Tibial artery (tissue), 4 donors: Measurements from ENCODE around the gene KYNU.
"Not testable (repeated sequence)": the region's sequence is repeated elsewhere in the genome, so short reads cannot be mapped to it uniquely, and the experiment has no call there.

ENCODE experiments used
- DNase-seq, 2 donors: peaks; one replicate each; pipeline ENCODE4 v3.0.0-alpha.2; 2019
- H3K27ac ChIP-seq, 2 donors: fragments of 200-600 bp; sonication (generic) in 1 of 2; 1 replicate in 1 of 2; 2 replicates in 1 of 2; pipeline ENCODE4 v1.5.1; 2018 to 2019; ENCODE audit warnings: mild to moderate bottlenecking in 1 of 2
- H3K27me3 ChIP-seq, 2 donors: fragments of 200-600 bp; sonication (generic) in 1 of 2; one replicate each; pipeline versions ENCODE4 v1.5.1 to v1.6.0; 2016 to 2019
- H3K36me3 ChIP-seq, 3 donors: fragments of 200-600 bp; sonication (generic) in 2 of 3; one replicate each; pipeline ENCODE4 v1.5.1; 2016 to 2019; ENCODE audit warnings: mild to moderate bottlenecking in 2 of 3
- H3K4me1 ChIP-seq, 4 donors: fragments of 200-600 bp; sonication (generic) in 2 of 4; 1 replicate in 3 of 4; 2 replicates in 1 of 4; pipeline ENCODE4 v1.5.1; 2016 to 2019
- H3K4me3 ChIP-seq, 2 donors: fragments of 200-600 bp; sonication (generic) in 1 of 2; 1 replicate in 1 of 2; 2 replicates in 1 of 2; pipeline ENCODE4 v1.5.1; 2018 to 2019; ENCODE audit warnings: mild to moderate bottlenecking in 2 of 2
- H3K9me3 ChIP-seq, 3 donors: fragments of 200-600 bp; sonication (generic) in 1 of 3; one replicate each; pipeline ENCODE4 v1.5.1; 2016 to 2019
- intact Hi-C: fragments of 100-400 bp; cut with DNase I; formaldehyde crosslinking; loops from one replicate; pipeline ENCODE4 v1.15.0; 2023; ENCODE audit warnings: low total_unique reads
- TF ChIP-seq, protein P1 (sequence below), 2 experiments: fragments of 200-600 bp in 1 of 2; fragments of 450-650 bp in 1 of 2; IDR thresholded peaks; one replicate each; pipeline ENCODE4 v1.5.1; 2017 to 2019; ENCODE audit warnings: antibody characterized with exemption in 2 of 2, mild to moderate bottlenecking in 1 of 2, moderate library complexity in 1 of 2

KYNU gene

DNA sequence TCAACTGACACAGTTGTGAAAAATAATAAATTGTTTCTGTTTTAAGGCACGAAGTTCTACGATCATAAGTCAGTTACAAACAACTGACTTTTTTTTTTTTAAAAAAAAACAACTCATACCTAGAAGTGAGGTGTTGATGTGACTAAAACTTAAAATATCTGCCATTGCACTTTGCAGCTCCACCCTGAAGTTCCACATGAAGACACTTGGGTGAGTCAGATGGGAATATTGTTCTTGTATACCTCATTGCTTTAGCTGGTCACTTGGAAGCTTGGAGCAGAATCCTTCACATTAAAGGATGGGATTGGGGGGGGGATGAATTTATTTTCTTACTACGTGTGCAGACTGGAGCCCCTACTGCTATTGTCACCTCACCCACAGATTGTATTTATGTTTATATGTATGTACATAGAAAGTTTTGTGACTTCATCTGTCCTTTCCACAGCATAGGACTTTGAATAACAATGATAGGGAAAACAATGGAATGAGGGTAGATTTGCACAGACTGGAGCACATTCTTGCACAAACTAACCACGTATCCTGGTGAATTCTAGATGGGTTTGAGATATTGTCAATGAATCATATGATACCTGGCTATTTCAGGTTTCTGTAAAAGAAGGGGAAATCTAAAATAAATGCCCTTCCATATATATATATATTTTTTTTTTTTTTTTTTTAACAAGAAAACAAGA is 193.9 kb downstream of the KYNU start:
- no peak for DNase-seq
- Histone ChIP-seq H3K36me3 (no peaks in the 10 kb centered on the region), H3K9me3 (no peaks in the 10 kb centered on the region), H3K27me3 (no peaks in the 10 kb centered on the region), H3K4me1 (no peaks in the 10 kb centered on the region), H3K4me3 (no peak overlapping the region), H3K27ac (no peak overlapping the region)
- TF ChIP-seq, protein P1, sequence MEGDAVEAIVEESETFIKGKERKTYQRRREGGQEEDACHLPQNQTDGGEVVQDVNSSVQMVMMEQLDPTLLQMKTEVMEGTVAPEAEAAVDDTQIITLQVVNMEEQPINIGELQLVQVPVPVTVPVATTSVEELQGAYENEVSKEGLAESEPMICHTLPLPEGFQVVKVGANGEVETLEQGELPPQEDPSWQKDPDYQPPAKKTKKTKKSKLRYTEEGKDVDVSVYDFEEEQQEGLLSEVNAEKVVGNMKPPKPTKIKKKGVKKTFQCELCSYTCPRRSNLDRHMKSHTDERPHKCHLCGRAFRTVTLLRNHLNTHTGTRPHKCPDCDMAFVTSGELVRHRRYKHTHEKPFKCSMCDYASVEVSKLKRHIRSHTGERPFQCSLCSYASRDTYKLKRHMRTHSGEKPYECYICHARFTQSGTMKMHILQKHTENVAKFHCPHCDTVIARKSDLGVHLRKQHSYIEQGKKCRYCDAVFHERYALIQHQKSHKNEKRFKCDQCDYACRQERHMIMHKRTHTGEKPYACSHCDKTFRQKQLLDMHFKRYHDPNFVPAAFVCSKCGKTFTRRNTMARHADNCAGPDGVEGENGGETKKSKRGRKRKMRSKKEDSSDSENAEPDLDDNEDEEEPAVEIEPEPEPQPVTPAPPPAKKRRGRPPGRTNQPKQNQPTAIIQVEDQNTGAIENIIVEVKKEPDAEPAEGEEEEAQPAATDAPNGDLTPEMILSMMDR (IDR thresholded peaks at IDR 0.05), result no peak
- intact Hi-C loops, result no loop called here

DNA sequence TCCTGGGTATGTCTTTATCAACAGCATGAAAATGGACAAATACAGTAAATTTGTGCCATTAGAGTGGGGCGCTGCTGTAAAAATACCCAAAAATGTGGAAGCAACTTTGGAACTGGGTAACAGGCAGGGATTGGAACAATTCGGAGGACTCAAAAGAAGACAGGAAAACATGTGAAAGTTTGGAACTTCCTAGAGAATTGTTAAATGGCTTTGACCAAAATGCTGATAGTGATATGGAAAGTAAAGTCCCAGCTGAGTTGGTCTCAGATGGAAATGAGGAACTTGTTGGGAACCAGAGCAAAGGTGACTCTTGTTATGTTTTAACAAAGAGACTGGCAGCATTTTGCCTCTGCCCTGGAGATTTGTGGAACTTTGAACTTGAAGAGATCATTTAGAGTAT is 197.4 kb downstream of the KYNU start:
- H3K4me1 ChIP-seq, H3K4me3 ChIP-seq, DNase-seq, H3K27ac ChIP-seq, H3K36me3 ChIP-seq, H3K27me3 ChIP-seq, intact Hi-C loops, H3K9me3 ChIP-seq: not testable (repeated sequence)

DNA sequence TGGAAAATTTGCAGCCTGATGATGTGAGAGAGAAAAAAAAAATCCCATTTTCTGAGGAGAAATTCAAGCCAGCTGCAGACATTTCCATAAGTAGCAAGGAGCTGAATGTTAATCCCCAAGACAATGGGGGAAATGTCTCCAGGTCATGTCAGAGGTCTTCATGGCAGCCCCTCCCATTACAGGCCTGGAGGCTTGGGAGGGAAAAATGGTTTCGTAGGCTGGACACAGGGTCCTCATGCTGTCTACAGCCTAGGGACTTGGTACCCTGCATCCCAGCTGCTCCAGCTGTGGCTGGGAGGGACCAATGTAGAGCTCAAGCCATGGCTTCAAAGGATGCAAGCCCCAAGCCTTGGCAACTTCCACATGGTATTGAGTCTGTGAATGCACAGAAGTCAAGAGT is 198.2 kb downstream of the KYNU start:
- TF ChIP-seq, protein P1 (IDR thresholded peaks at IDR 0.05), result no peak
- H3K27me3 ChIP-seq, result no peaks in the 10 kb centered on the region
- no peaks in the 10 kb centered on the region for H3K4me1 ChIP-seq
- no peaks in the 10 kb centered on the region for H3K36me3 ChIP-seq
- no peak for DNase-seq
- intact Hi-C loops, result no loop called here
- H3K27ac ChIP-seq, result no peak overlapping the region
- no peak overlapping the region for H3K4me3 ChIP-seq
- no peaks in the 10 kb centered on the region for H3K9me3 ChIP-seq

DNA sequence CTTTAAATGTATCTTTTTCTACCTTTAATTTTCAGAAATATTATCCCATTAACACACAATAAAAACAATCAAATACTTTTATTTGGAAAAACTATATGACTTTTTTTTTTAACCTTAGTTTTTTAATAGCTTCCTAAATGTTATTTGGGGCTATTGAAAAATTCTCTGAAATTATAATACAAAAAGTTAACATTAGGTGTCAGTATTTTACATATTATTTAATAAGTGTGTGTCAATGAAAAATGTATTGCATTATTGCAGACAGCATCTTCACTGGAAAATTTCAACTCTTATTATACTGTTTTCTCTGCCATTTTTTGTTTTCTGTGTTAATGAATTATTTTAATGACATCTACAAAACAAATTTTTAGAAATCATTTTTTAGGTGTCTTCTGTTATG is 200.6 kb downstream of the KYNU start:
- Histone ChIP-seq H3K27me3 (no peaks in the 10 kb centered on the region), H3K4me1 (no peaks in the 10 kb centered on the region), H3K4me3 (no peak overlapping the region), H3K27ac (no peak overlapping the region), H3K36me3 (no peaks in the 10 kb centered on the region), H3K9me3 (peaks cover 0 to 3% (median 0%) of the 10 kb centered on the region in 3 donors)
- TF ChIP-seq, protein P1 (IDR thresholded peaks at IDR 0.05), result no peak
- intact Hi-C loops, result no loop called here
- DNase-seq, result no peak

DNA sequence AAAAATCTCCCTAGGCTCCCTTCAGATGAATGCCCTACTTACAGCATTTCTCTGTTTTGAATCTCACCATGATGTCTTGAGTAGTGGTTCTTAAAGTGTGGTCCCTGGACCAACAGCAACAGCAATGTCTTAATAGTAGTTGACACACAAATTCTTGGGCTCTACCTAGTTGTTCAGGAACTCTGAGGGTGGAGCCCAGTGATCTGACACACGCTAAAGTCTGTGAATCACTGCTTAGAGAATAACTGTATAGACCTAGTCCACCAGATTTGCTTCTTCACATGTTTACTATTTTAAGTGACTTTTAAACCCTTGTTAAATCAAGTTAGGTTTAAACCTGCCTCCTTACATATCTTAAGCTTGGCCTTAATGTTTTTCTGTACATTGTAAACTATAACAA is 204.2 kb downstream of the KYNU start:
- Histone ChIP-seq H3K4me1 (no peaks in the 10 kb centered on the region), H3K9me3 (peaks cover 0 to 3% (median 0%) of the 10 kb centered on the region in 3 donors), H3K4me3 (no peak overlapping the region), H3K36me3 (no peaks in the 10 kb centered on the region), H3K27ac (no peak overlapping the region), H3K27me3 (no peaks in the 10 kb centered on the region)
- intact Hi-C loops, result no loop called here
- DNase-seq, result no peak
- TF ChIP-seq, protein P1 (IDR thresholded peaks at IDR 0.05), result no peak

DNA sequence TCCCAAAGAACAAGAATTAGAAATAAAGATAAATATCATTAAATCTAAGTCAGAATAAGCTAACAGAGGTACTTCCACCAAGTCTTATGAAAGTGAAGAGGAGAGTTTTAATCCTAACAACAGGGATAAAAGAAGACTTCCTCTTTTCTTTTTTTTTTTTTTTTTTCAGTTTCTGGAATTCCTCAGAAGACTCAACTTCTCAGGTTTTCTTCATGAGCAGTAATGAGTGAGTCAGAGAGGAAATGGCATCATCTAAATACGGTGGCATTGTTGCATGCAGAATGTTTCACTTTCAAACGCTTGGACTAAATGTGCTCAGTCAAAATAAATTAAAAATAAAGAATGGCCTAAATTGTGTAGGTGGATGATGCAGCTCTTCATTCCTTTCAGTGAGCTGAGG is 206.2 kb downstream of the KYNU start:
- H3K4me3 ChIP-seq, result no peak overlapping the region
- intact Hi-C loops, result no loop called here
- peaks cover 0 to 3% (median 0%) of the 10 kb centered on the region in 3 donors for H3K9me3 ChIP-seq
- no peaks in the 10 kb centered on the region for H3K4me1 ChIP-seq
- no peaks in the 10 kb centered on the region for H3K27me3 ChIP-seq
- H3K36me3 ChIP-seq, result no peaks in the 10 kb centered on the region
- TF ChIP-seq, protein P1 (IDR thresholded peaks at IDR 0.05), result no peak
- DNase-seq, result no peak
- no peak overlapping the region for H3K27ac ChIP-seq
